SU-DHL-6 (cell line): ENCODE data around the gene SUB1.
"Not testable (repeated sequence)": the region's sequence is repeated elsewhere in the genome, so short reads cannot be mapped to it uniquely, and the experiment has no call there.

ENCODE experiments used
- EZH2phosphoT487 ChIP-seq: fragments of 200-600 bp; sonication (generic), shearing (Covaris generic); conservative IDR thresholded peaks from 2 replicates; pipeline ENCODE4 v1.6.1; 2018; ENCODE audit warnings: mild to moderate bottlenecking, antibody characterized with exemption, low read length, moderate library complexity, mixed read lengths
- TF ChIP-seq, protein P1 (sequence below): fragments of 200-600 bp; sonication (generic); IDR thresholded peaks from one replicate; pipeline ENCODE4 v1.5.1; 2017; ENCODE audit warnings: antibody characterized with exemption, mild to moderate bottlenecking, low read length, moderate library complexity; ENCODE audit not compliant: insufficient read depth, poor library complexity, severe bottlenecking

DNA sequence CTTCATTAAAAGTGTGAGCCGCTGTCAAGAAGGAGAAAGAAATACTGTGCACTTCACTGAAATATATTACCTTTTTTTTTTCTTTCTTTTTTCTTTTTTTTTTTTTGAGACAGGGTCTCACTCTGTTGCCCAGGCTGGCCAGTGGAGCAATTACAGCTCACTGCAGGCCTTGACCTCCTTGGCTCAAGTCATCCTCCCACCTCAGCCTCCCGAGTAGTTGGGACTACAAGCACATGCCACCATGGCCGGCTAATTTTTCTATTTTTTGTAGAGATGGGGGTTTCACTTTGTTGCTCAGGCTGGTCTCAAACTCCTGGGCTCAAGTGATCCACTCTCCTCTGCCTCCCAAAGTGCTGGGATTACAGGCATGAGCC lies 11.9 kb upstream of the SUB1 start:
- TF ChIP-seq, protein P1, sequence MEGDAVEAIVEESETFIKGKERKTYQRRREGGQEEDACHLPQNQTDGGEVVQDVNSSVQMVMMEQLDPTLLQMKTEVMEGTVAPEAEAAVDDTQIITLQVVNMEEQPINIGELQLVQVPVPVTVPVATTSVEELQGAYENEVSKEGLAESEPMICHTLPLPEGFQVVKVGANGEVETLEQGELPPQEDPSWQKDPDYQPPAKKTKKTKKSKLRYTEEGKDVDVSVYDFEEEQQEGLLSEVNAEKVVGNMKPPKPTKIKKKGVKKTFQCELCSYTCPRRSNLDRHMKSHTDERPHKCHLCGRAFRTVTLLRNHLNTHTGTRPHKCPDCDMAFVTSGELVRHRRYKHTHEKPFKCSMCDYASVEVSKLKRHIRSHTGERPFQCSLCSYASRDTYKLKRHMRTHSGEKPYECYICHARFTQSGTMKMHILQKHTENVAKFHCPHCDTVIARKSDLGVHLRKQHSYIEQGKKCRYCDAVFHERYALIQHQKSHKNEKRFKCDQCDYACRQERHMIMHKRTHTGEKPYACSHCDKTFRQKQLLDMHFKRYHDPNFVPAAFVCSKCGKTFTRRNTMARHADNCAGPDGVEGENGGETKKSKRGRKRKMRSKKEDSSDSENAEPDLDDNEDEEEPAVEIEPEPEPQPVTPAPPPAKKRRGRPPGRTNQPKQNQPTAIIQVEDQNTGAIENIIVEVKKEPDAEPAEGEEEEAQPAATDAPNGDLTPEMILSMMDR = not testable (repeated sequence)
- TF ChIP-seq EZH2phosphoT487 = not testable (repeated sequence)
